ENCODE results near the gene PARP12.
"Not testable (repeated sequence)": the region's sequence is repeated elsewhere in the genome, so short reads cannot be mapped to it uniquely, and the experiment has no call there.

The PARP12 gene, protein sequence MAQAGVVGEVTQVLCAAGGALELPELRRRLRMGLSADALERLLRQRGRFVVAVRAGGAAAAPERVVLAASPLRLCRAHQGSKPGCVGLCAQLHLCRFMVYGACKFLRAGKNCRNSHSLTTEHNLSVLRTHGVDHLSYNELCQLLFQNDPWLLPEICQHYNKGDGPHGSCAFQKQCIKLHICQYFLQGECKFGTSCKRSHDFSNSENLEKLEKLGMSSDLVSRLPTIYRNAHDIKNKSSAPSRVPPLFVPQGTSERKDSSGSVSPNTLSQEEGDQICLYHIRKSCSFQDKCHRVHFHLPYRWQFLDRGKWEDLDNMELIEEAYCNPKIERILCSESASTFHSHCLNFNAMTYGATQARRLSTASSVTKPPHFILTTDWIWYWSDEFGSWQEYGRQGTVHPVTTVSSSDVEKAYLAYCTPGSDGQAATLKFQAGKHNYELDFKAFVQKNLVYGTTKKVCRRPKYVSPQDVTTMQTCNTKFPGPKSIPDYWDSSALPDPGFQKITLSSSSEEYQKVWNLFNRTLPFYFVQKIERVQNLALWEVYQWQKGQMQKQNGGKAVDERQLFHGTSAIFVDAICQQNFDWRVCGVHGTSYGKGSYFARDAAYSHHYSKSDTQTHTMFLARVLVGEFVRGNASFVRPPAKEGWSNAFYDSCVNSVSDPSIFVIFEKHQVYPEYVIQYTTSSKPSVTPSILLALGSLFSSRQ

GRCh38 chr7:140062528-140063299 lies at the start of gene PARP12:
Gene PARP12, minus strand, starts transcription at chr7:140062951. Its CDS starts 104 bp downstream, at chr7:140062847.
- peak; percentile 85 for DNase-seq

- DNase-seq: not testable (repeated sequence)
Measured at GRCh38 chr7:140108777-140109176, 46.0 kb upstream of the PARP12 start.

DNA sequence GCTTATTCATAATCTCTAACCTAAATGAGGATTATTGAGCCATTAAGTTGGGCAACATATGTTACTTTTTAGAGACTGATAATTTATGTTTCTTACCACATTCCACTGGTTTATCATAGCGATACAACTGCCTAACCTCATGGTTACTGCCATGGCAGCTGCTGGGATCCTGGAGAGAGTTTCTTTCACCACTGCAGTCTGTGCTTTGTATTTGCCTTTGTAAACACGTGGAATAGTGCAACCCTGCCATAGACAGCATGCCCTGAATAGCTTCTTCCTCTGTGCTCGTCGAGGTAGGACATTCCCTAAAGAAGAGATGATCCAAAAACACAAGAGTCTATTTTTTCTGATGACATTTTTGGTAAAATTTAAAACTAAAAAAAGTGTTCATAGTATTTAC lies 33.7 kb upstream of the PARP12 start:
- no peak for DNase-seq

DNA sequence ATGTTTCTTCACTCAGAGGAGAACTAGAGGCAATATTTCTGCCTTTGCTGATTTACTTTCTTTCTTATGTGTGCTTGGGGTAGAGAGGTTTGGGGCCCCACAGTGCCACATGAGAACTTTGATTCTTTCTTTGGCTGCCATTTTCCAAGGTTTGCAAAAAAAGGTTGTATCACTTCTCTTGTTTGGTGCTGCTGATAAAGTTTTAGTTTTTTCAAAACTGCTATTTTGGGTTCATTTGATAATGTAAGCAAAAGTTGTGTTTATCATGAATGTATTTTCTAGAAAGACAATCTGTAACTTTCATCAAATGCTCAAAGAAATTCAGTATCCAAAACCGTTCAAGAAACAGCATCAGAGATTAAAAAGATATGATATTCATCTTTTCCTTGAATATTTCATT lies 30.6 kb upstream of the PARP12 start:
- no peak for DNase-seq

DNA sequence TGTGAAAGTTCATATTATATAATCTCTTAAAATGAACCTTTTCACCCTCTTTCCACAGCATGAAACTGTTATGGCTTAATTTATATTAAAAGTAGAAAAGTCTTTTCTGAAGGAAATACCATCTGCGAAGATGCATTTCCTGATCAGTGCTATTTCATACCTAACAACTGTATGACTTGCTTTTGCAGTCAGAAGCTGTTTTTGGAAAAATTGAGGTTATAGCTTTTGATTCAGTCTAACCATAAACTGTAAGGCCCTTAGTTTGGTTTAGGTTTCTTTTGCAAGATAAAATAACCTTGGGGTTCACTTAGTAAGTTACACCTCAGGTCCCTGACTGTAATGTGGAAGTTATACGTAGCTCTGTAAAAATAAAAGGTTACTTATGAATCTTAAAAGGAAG lies 22.7 kb upstream of the PARP12 start:
- no peak for DNase-seq

GRCh38 chr7:140084972-140085371 lies 22.2 kb upstream of the PARP12 start:
- peak; percentile 21 for DNase-seq

- no peak for DNase-seq
Measured at GRCh38 chr7:140084142-140084655, 21.4 kb upstream of the PARP12 start.

GRCh38 chr7:140082770-140083169 lies 20.0 kb upstream of the PARP12 start:
- no peak for DNase-seq

DNA sequence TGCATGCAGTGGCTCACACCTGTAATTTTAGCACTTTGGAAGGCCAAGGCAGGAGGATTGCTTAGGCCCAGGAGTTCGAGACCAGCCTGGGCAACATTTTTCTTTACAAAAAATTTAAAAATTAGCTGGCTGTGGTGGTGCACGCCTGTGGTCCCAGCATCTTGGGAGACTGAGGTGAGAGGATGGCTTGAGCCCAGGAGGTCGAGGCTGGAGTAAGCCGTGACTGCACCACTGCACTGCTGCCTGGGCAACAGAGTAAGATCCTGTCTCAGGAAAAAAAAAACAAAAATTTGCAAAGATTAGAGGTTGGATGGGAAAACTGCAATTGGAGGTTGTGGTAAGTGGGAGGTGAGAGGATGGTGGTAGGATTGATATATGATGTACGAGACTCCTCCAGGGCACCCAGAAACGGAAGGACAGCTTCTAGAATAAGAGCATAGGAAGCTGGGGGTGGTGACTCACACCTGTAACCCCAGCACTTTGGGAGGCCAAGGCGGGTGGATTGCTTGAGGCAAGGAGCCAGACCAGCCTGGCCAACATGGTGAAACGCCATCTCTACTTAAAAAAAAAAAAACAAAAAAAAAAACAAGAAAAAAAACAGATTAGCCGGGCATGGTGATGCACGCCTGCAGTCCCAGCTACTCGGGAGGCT lies 19.1 kb upstream of the PARP12 start:
- no peak for DNase-seq

- DNase-seq: no peak
Measured at GRCh38 chr7:140080919-140081318, 18.2 kb upstream of the PARP12 start.

GRCh38 chr7:140079121-140079536 lies 16.4 kb upstream of the PARP12 start:
- no peak for DNase-seq

GRCh38 chr7:140078392-140078791 lies 15.6 kb upstream of the PARP12 start:
- DNase-seq: no peak

DNA sequence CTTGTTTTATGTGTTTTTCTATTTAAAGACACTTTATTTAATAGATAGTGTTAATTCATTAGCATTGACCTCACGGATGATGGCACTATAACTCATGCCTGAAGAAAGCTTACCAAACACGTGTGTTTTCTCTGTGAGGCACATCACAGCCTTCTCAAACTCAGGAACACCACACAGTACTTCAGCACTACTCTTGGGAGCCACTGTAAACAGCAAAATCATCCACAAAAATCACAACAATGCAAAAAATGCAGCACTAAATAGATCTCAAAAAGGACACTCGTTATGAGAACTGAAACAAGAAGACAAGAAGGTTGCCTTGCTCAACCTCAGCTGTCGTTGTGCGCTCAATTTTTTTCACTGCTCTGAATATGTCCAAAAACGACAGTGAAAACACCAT lies 12.0 kb upstream of the PARP12 start:
- no peak for DNase-seq

DNA sequence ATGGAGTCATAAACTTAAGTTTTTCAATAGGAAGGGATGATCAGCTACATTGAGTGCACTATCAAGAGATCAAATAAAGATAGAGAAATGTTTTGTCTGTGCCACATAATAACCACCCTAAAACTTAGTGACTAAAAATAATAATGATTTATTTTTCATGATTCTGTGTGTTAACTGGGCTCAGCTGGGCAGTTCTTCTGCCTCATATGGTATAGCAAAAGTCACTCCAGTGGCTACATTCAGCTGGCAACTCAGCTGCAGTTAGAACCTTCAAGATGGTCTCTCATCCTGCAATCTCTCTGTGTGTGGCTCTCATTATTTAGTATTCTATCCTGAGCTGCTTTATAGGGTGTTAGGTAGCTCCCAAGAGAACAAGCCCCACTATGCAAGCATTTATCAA lies 7.8 kb upstream of the PARP12 start:
- no peak for DNase-seq

DNA sequence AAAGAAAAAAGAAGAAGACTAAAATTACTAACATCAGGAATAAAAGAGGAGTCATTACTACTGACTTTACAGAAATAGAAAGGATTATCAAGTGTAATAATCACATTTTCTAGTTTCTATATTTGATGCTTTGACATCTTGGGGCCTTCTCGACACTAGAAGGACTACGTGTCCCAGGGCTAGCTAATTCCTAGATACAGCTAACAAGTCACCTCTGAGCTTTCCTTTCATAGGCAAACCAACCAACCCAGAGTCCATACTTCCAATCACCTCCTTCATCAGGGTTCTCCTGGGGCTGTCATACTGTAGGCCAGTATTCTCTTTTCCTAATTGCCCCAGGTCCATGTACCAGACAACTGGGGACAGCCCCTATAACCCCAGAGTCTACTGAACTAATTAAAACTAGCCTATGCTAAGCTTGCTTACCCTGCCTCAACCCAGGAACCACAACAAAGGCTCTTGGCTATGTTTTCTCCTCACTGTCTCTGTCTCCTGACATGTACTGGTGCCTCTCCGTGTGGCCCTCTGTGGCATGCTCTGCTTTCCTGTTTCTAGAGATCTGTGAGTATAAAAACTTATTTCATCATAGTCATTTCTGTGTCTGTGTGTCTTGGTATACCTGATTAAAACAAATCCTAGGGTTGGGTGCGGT lies 6.7 kb upstream of the PARP12 start:
- DNase-seq: no peak

DNA sequence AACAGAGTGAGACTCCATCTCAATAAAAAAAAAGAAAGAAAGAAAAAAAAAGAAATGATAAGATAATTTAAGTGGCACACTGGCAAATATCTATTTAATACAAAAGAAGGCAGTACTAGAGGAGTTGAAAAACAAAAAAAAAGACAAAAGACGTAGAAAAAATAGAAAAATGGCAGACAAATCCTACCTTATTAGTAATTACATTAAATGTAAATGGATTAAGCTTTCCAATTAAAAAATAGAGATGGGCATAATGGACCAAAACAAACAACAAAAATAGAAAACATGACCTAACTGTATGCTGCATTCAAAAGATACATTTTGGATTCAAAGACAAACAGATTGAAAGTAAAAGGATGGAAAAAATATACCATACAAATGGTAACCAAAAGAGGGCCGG lies 5.3 kb upstream of the PARP12 start:
- DNase-seq: no peak

DNA sequence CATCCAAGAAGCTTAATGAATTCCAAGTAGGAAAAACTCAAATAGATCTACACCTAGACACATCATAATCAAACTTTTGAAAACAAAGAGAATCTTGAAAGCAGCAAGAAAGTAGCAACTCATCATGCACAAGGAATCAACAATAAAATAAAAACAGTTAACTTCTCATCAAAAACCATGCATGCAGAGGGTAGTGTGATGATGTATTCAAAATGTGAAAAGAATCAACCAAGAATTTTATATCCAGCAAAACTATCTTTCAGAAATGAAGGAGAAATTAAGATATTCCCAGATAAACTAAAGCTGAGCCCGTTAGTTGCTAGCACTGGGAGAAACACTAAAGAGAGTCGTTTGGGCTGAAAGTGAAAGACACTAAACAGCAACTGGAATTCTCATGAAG lies 4.3 kb upstream of the PARP12 start:
- DNase-seq: no peak

- DNase-seq: peak; percentile 44
Measured at GRCh38 chr7:140062118-140062527, 628 bp downstream of the PARP12 start.

DNA sequence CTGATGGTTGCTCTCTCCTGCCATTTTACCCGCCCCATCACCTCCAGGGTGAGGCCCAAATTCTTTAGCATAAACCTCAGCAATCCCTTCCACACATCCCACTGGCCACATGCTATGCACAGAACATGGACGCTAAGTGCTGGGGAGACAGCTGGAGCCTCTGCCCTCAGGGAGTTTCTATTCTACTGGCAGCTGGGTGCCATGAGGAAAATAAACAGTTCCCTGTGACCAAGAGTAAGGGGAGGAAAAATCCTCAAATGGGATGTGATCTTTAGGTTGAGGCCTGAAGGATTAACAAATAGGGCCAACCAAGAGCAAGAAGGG lies 1.2 kb downstream of the PARP12 start:
- DNase-seq: no peak

GRCh38 chr7:140060788-140061606 lies 1.8 kb downstream of the PARP12 start:
- DNase-seq: no peak

DNA sequence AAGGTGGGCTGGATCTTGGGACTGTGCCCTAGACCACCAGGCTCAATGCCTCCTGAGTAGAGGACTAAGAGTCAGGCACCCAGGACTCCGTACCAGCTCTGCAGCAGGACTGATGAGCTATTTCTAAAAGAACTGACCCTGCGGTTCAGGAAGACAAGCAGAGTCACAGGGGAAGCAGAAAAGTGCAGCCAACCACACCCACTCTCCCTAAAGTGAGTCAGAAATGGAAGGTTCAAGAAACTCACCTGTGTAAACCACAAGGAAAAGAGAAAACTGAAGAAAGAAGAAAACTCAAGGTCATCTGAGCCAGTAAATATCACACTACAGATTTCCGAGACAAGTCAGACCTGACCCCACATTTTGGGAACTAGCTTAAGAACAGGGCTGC lies 2.5 kb downstream of the PARP12 start:
- no peak for DNase-seq

Data from activated gamma-delta T cell treated with Interleukin-2 at 50 U/mL for 16 hours (primary cell).